Stimulated activated CD4-positive, alpha-beta T cell treated with anti-CD3 and anti-CD28 coated beads, Interleukin-4, amount 100 ng/mL, for 24 hours (primary cell): Measurements from ENCODE around the gene KAT2B.

ENCODE experiments used
- DNase-seq: peaks from one replicate; pipeline ENCODE4 v3.0.0-alpha.2; 2020

Gene KAT2B

GRCh38 chr3:20101041-20101440, 60.8 kb downstream of the KAT2B start:
- DNase-seq = no peak

GRCh38 chr3:20103731-20104130, 63.5 kb downstream of the KAT2B start:
- DNase-seq = no peak

- peak; percentile 57 for DNase-seq
These were observed 64.0 kb downstream of the KAT2B start for GRCh38 chr3:20104167-20104661.

GRCh38 chr3:20105513-20106280, 65.5 kb downstream of the KAT2B start:
- DNase-seq = no peak

GRCh38 chr3:20107722-20108121, 67.5 kb downstream of the KAT2B start:
- no peak for DNase-seq

- DNase-seq = no peak
These were observed 68.6 kb downstream of the KAT2B start for GRCh38 chr3:20108869-20109268.

- DNase-seq = no peak
These were observed 70.6 kb downstream of the KAT2B start for GRCh38 chr3:20110826-20111225.

- no peak for DNase-seq
These were observed 71.6 kb downstream of the KAT2B start for GRCh38 chr3:20111836-20112235.

- DNase-seq = no peak
These were observed 80.8 kb downstream of the KAT2B start for GRCh38 chr3:20121088-20121487.

- DNase-seq = no peak
These were observed 82.9 kb downstream of the KAT2B start for GRCh38 chr3:20123131-20123652.

GRCh38 chr3:20125289-20125688, 85.0 kb downstream of the KAT2B start:
- DNase-seq = no peak

GRCh38 chr3:20125897-20126296, 85.7 kb downstream of the KAT2B start:
- no peak for DNase-seq

GRCh38 chr3:20128358-20128757, 88.1 kb downstream of the KAT2B start:
- no peak for DNase-seq

GRCh38 chr3:20130106-20130505, 89.9 kb downstream of the KAT2B start:
- DNase-seq = no peak

GRCh38 chr3:20136231-20136630, 96.0 kb downstream of the KAT2B start:
- no peak for DNase-seq

- DNase-seq = no peak
These were observed 97.4 kb downstream of the KAT2B start for GRCh38 chr3:20137647-20138046.

GRCh38 chr3:20140881-20141280, 100.6 kb downstream of the KAT2B start:
- no peak for DNase-seq

- DNase-seq = no peak
These were observed 101.1 kb downstream of the KAT2B start for GRCh38 chr3:20141316-20141715.

- DNase-seq = no peak
These were observed 101.6 kb downstream of the KAT2B start for GRCh38 chr3:20141851-20142250.

- DNase-seq = no peak
These were observed 102.3 kb downstream of the KAT2B start for GRCh38 chr3:20142517-20142916.

- DNase-seq = no peak
These were observed 103.3 kb downstream of the KAT2B start for GRCh38 chr3:20143519-20143918.

- DNase-seq = no peak
These were observed 105.6 kb downstream of the KAT2B start for GRCh38 chr3:20145874-20146273.

GRCh38 chr3:20146301-20146700, 106.1 kb downstream of the KAT2B start:
- DNase-seq = no peak

GRCh38 chr3:20147361-20147760, 107.1 kb downstream of the KAT2B start:
- no peak for DNase-seq

GRCh38 chr3:20148466-20148865, 108.2 kb downstream of the KAT2B start:
- DNase-seq = no peak
